HG03442 (cell line): ENCODE measurements around the gene TFAP2C.
"Not testable (repeated sequence)": the region's sequence is repeated elsewhere in the genome, so short reads cannot be mapped to it uniquely, and the experiment has no call there.

ENCODE experiments used
- ATAC-seq: cut with Tn5 transposase; IDR thresholded peaks from one replicate; pipeline ENCODE4 v1.9.1; 2021; ENCODE audit warnings: mild to moderate bottlenecking, moderate library complexity; ENCODE audit not compliant: unreplicated experiment

The TFAP2C gene

GRCh38 chr20:56614196-56614595, 14.9 kb upstream of the TFAP2C start:
- ATAC-seq: no peak

GRCh38 chr20:56616716-56617115, 12.4 kb upstream of the TFAP2C start:
- ATAC-seq: no peak

- no peak for ATAC-seq
These were observed 11.6 kb upstream of the TFAP2C start for GRCh38 chr20:56617489-56617888.

GRCh38 chr20:56621730-56622129, 7.4 kb upstream of the TFAP2C start:
- no peak for ATAC-seq

- not testable (repeated sequence) for ATAC-seq
These were observed 5.2 kb upstream of the TFAP2C start for GRCh38 chr20:56623930-56624329.

- ATAC-seq: no peak
These were observed 4.1 kb upstream of the TFAP2C start for GRCh38 chr20:56624786-56625681.

- no peak for ATAC-seq
These were observed 3.3 kb upstream of the TFAP2C start for GRCh38 chr20:56625837-56626236.

- ATAC-seq: no peak
These were observed 2.6 kb upstream of the TFAP2C start for GRCh38 chr20:56626367-56627121.

GRCh38 chr20:56627122-56628014, 1.7 kb upstream of the TFAP2C start:
- ATAC-seq: no peak

- ATAC-seq: no peak
These were observed 862 bp upstream of the TFAP2C start for GRCh38 chr20:56628015-56628872.

GRCh38 chr20:56629464-56630085, 469 bp downstream of the TFAP2C start:
- no peak for ATAC-seq

- ATAC-seq: no peak
These were observed 984 bp downstream of the TFAP2C start for GRCh38 chr20:56630086-56630493.

- ATAC-seq: no peak
These were observed 1.6 kb downstream of the TFAP2C start for GRCh38 chr20:56630506-56631317.

GRCh38 chr20:56631318-56631989, 2.3 kb downstream of the TFAP2C start:
- no peak for ATAC-seq

GRCh38 chr20:56631990-56632327, 2.9 kb downstream of the TFAP2C start:
- ATAC-seq: no peak

GRCh38 chr20:56634307-56634706, 5.2 kb downstream of the TFAP2C start:
- ATAC-seq: no peak

- ATAC-seq: no peak
These were observed 5.8 kb downstream of the TFAP2C start for GRCh38 chr20:56634735-56635385.

- ATAC-seq: no peak
These were observed 7.6 kb downstream of the TFAP2C start for GRCh38 chr20:56636716-56637115.
